ENCODE data around the gene MRGPRG. TPM values are rescaled to one million over a fixed set of nuclear protein-coding genes. Genes with fewer than 3 reads are reported as not detected.

The MRGPRG gene
- total and polyA plus RNA-seq, 2 of the 4 experiments (the other 2 are of a cell fraction): not detected

DNA sequence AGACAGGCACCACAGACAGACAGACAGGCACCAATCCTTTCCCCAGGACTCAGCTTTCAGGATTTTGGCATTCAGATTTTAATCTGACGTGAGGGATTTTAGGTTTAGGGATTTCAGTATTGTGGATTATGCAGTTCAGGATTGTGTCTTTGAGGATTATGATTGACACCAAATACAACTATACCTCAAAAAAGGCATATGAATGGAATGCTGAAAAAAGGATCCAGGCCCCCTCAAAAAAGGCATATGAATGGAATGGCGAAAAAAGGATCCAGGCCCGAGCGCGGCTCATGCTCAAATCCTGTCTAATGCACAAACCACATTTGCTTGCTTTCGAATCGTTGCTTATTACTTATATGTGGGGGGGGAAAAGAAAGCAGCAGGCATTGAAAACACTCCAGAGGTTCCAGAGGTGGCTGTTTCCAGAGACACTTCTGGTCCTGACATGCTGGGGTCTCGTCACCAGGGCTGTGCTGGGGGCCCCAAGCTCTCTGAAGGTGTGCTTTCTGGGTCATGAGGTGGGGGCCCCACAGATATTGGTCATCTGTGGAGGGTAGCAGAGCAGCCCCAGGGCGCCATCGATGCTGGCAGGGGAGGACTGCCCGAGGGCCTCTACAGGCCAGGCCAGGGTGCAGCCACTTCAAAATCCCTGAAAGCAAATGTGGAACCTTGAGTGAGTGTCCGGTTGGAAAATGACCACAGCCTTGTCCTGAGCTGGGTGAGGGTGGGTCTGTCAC lies 36.7 kb downstream of the MRGPRG start:
- no peak overlapping the region for H3K4ac ChIP-seq (ENCODE audit: low read depth, low read length)
- H3K4me3 ChIP-seq (ENCODE audit: insufficient read depth, low read depth, low read length): no peak overlapping the region
- no peaks in the 10 kb centered on the region for H4K20me1 ChIP-seq (ENCODE audit: insufficient read depth, low read length)
- no TSS peak for BruUV-seq (replicated peaks)
- no peak overlapping the region for H2BK120ac ChIP-seq (ENCODE audit: low read depth, low read length)
- no peak overlapping the region for H4K8ac ChIP-seq (ENCODE audit: low read depth in 2 of 2, low read length in 2 of 2)
- H2BK15ac ChIP-seq (ENCODE audit: low read depth, low read length): no peak overlapping the region
- in situ Hi-C loops (cut with MboI; ENCODE audit: low sequenced_read_pairs) (no loop called here), intact Hi-C loops (cut with micrococcal nuclease) (no loop called here), dilution Hi-C loops (cut with HindIII; ENCODE audit: low sequenced_read_pairs, unreplicated experiment) (no loop called here)
- no peak overlapping the region for H2BK5ac ChIP-seq (ENCODE audit: low read depth, low read length, poor library complexity, severe bottlenecking)
- H3K4me1 ChIP-seq (ENCODE audit: control insufficient read depth, insufficient read depth, low read length): 0 out of 2 replicates have a peak, but pooled peaks cover 2% of the 10 kb centered on the region
- no peak overlapping the region for H2AK9ac ChIP-seq (replicated peaks; ENCODE audit: low read depth, low read length, poor library complexity)
- H3K18ac ChIP-seq (ENCODE audit: low read depth, low read length): no peak overlapping the region
- H3K9ac ChIP-seq (ENCODE audit: low read depth, low read length): no peak overlapping the region
- H3K36me3 ChIP-seq (ENCODE audit: control insufficient read depth, insufficient read depth, low read length): no peaks in the 10 kb centered on the region
- H3K23ac ChIP-seq (ENCODE audit: low read depth, low read length): no peak overlapping the region
- H2BK20ac ChIP-seq (ENCODE audit: low read depth, low read length): no peak overlapping the region
- no peak overlapping the region for H2AFZ ChIP-seq (replicated peaks; ENCODE audit: low read length, poor library complexity)
- H4K91ac ChIP-seq (ENCODE audit: insufficient read depth, low read depth, low read length): no peak overlapping the region
- H3K27me3 ChIP-seq (ENCODE audit: control insufficient read depth, insufficient read depth, low read length): peaks cover 20% of the 10 kb centered on the region
- H3K56ac ChIP-seq (ENCODE audit: extremely low read depth, insufficient read depth, low read length): no peak overlapping the region
- WGBS, 2 experiments (ENCODE audit: extremely low coverage in 2 of 2, insufficient read length in 1 of 2): 88% methylated on average over 4 of the region's 12 CpGs; no CpG with 5 or more reads in 1 of the 2 experiments
- H3K14ac ChIP-seq (replicated peaks; ENCODE audit: low read depth, low read length): no peak overlapping the region
- H4K5ac ChIP-seq (ENCODE audit: low read depth, low read length): no peak overlapping the region
- no peak overlapping the region for H2AK5ac ChIP-seq (ENCODE audit: low read depth, low read length)
- H3K9me3 ChIP-seq (ENCODE audit: control insufficient read depth, insufficient read depth, low read length): no peaks in the 10 kb centered on the region; the same call in 1 of the 2 replicates
- TF ChIP-seq NFE2L2 (IDR thresholded peaks at IDR 0.05; ENCODE audit: low read depth, low read length): no peak
- CTCF ChIA-PET: no interaction called here
- no peaks in the 10 kb centered on the region for H3K9me1 ChIP-seq (ENCODE audit: insufficient read depth, low read length)
- no peaks in the 10 kb centered on the region for H3K79me1 ChIP-seq (ENCODE audit: low read depth in 1 of 2, low read length in 2 of 2)
- ATAC-seq (ENCODE audit: low read depth) (no peak), DNase-seq (no peak)
- POLR2A ChIA-PET (ENCODE audit: unreplicated experiment): no interaction called here
- no peak overlapping the region for H3K27ac ChIP-seq (ENCODE audit: insufficient read depth, low read length)
- H3K4me2 ChIP-seq (ENCODE audit: low read depth, low read length): no peak overlapping the region

All from IMR-90 (cell line).